Fibroblast of skin of abdomen (primary cell): Measurements from ENCODE around the gene ZDHHC3.
"Not testable (repeated sequence)": the region's sequence is repeated elsewhere in the genome, so short reads cannot be mapped to it uniquely, and the experiment has no call there.

Source experiments
- DNase-seq: peaks from one replicate; pipeline ENCODE4 v3.0.0-alpha.2; 2013

Gene ZDHHC3

GRCh38 chr3:44963571-44964325, 12.2 kb downstream of the ZDHHC3 start:
- no peak for DNase-seq

- DNase-seq = no peak
Observed at GRCh38 chr3:44962621-44963393, 13.2 kb downstream of the ZDHHC3 start.

GRCh38 chr3:44961888-44962287, 14.1 kb downstream of the ZDHHC3 start:
- no peak for DNase-seq

GRCh38 chr3:44960387-44961026, 15.5 kb downstream of the ZDHHC3 start:
- DNase-seq = no peak

GRCh38 chr3:44958386-44958785, 17.6 kb downstream of the ZDHHC3 start:
- no peak for DNase-seq

- DNase-seq = no peak
Observed at GRCh38 chr3:44957986-44958385, 18.0 kb downstream of the ZDHHC3 start.

- no peak for DNase-seq
Observed at GRCh38 chr3:44955917-44956316, 20.1 kb downstream of the ZDHHC3 start.

- DNase-seq = no peak
Observed at GRCh38 chr3:44954962-44955361, 21.0 kb downstream of the ZDHHC3 start.

- DNase-seq = no peak
Observed at GRCh38 chr3:44954304-44954703, 21.7 kb downstream of the ZDHHC3 start.

- DNase-seq = no peak
Observed at GRCh38 chr3:44952689-44953088, 23.3 kb downstream of the ZDHHC3 start.

GRCh38 chr3:44950275-44950734, 25.7 kb downstream of the ZDHHC3 start:
- no peak for DNase-seq

- DNase-seq = not testable (repeated sequence)
Observed at GRCh38 chr3:44949770-44950169, 26.2 kb downstream of the ZDHHC3 start.

- no peak for DNase-seq
Observed at GRCh38 chr3:44948239-44948638, 27.7 kb downstream of the ZDHHC3 start.

- DNase-seq = peak; percentile 35
Observed at GRCh38 chr3:44942202-44942921, 33.6 kb downstream of the ZDHHC3 start.

GRCh38 chr3:44939581-44940036, 36.4 kb downstream of the ZDHHC3 start:
- no peak for DNase-seq

- DNase-seq = no peak
Observed at GRCh38 chr3:44932986-44933944, 42.7 kb downstream of the ZDHHC3 start.

- no peak for DNase-seq
Observed at GRCh38 chr3:44932271-44932670, 43.7 kb downstream of the ZDHHC3 start.

GRCh38 chr3:44931791-44932190, 44.2 kb downstream of the ZDHHC3 start:
- no peak for DNase-seq

- DNase-seq = no peak
Observed at GRCh38 chr3:44930911-44931310, 45.1 kb downstream of the ZDHHC3 start.

GRCh38 chr3:44929782-44930181, 46.2 kb downstream of the ZDHHC3 start:
- no peak for DNase-seq

GRCh38 chr3:44927371-44927770, 48.6 kb downstream of the ZDHHC3 start:
- DNase-seq = no peak
